ENCODE results near the gene ENTR1.

ENTR1 gene

GRCh38 chr9:136376457-136376856 is 34.0 kb downstream of the ENTR1 start:
- Mint-ChIP-seq H3K9me3 (no peaks in the 10 kb centered on the region), H3K36me3 (ENCODE audit: low read depth) (peaks cover 3% of the 10 kb centered on the region), H3K4me3 (no peak overlapping the region)

GRCh38 chr9:136375096-136375495 is 35.3 kb downstream of the ENTR1 start:
- Mint-ChIP-seq H3K4me3 (no peak overlapping the region), H3K27me3 (ENCODE audit: low read depth) (no peaks in the 10 kb centered on the region), H3K9me3 (no peaks in the 10 kb centered on the region), H3K4me1 (ENCODE audit: low read depth) (no peaks in the 10 kb centered on the region), H3K27ac (no peak overlapping the region), H3K36me3 (ENCODE audit: low read depth) (no peaks in the 10 kb centered on the region)
- no peak for DNase-seq (ENCODE audit: low spot score)

More at GRCh38 chr9:136376457-136376856, 34.0 kb downstream of the ENTR1 start:
- Mint-ChIP-seq H3K27me3 (ENCODE audit: low read depth) (no peaks in the 10 kb centered on the region), H3K4me1 (ENCODE audit: low read depth) (no peaks in the 10 kb centered on the region), H3K27ac (no peak overlapping the region)
- no peak for DNase-seq (ENCODE audit: low spot score)

DNA sequence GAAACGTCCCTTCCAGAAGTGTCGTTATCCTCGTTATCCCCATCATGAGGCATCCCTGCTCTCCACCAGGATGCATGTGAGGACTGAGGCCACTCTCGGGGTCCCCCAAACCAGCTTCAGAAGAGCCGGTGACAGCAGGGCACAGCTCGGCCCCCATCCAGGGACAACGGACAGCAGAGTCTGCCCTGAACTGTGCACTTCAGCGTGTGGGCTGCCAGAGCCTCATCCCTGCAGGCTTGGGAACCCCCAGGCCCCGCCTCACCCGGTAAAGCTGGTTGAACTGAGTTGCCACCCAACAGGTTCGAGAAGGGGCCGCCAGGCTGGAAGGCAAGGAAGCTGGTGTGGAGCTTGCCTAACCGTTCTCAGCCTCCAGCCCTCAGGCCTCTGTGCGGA is 36.2 kb downstream of the ENTR1 start:
- Mint-ChIP-seq H3K27ac (no peak overlapping the region), H3K9me3 (no peaks in the 10 kb centered on the region), H3K4me1 (ENCODE audit: low read depth) (no peaks in the 10 kb centered on the region), H3K27me3 (ENCODE audit: low read depth) (no peaks in the 10 kb centered on the region), H3K4me3 (no peak overlapping the region), H3K36me3 (ENCODE audit: low read depth) (no peaks in the 10 kb centered on the region)
- DNase-seq (ENCODE audit: low spot score) = no peak

- Mint-ChIP-seq H3K36me3 (ENCODE audit: low read depth) (no peaks in the 10 kb centered on the region), H3K27me3 (ENCODE audit: low read depth) (no peaks in the 10 kb centered on the region), H3K4me3 (peak within 1 kb of the TSS; percentile 60), H3K27ac (no peak within 1 kb of the TSS), H3K4me1 (ENCODE audit: low read depth) (no peaks in the 10 kb centered on the region), H3K9me3 (no peaks in the 10 kb centered on the region)
- DNase-seq (ENCODE audit: low spot score) = peak; percentile 22
Measured at GRCh38 chr9:136373300-136374182, 36.9 kb downstream of the ENTR1 start, which contains the start of gene CARD9. TSS of gene CARD9 (minus strand) at chr9:136373669. CDS start at chr9:136372078, 1,591 bp downstream.

DNA sequence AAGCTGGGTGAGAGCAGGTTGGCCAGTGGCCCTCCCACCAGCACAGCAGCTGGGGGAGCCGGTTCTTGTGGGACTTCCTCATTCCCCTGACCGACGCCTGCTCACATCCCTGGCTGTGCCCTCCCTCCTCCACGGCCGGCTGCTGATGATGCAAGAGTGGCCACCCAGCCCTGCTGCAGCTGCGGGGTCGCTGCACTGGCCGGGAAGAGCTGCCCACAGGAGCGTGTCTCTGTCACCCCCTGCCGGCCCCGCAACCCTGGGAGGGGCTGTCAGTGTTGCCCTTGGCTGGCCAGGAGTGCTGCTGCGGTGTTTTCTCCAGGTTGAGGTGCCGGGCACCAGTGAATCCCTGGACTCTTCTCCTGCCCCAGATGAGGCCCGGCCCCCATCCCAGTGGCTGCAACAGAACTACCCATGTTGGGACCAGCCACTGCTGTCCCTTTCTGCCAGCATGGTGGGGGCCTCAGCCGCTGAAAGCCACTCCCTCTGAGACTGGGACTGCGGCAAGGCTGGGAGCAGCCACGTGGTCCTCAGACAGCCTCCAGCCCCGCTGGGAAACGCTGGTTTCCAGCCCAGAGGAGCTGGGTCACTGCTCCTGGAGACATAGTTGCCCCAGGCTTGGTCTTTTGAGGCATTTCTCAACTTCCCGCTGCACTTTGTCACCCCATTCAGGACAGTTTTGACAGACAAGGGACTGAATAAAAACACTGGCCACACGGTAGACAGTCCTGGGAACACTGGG is 37.7 kb downstream of the ENTR1 start:
- no peak for DNase-seq (ENCODE audit: low spot score)
- Mint-ChIP-seq H3K27me3 (ENCODE audit: low read depth) (no peaks in the 10 kb centered on the region), H3K9me3 (no peaks in the 10 kb centered on the region), H3K36me3 (ENCODE audit: low read depth) (no peaks in the 10 kb centered on the region), H3K27ac (no peak overlapping the region), H3K4me3 (peak overlapping the region; percentile 60), H3K4me1 (ENCODE audit: low read depth) (no peaks in the 10 kb centered on the region)

DNA sequence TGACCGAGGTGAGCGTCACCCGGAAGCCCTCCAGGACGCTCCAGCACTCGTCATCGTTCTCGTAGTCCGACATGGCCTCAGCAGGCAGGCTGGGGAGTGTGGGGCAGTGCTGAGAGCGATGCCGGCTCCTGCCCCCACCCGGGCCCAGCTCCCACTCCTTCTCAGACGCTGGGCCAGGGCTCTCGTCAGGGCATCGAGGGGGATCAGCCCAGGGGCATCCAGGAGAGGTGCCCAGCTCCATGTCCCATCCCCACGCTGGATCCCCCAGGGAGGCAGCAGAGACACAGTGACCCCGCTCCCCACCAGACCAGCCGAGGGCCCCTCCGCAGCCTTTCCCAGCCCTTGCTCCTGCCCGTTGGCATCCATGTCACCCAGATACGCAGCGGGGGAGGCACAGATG is 38.4 kb downstream of the ENTR1 start:
- Mint-ChIP-seq H3K36me3 (ENCODE audit: low read depth) (no peaks in the 10 kb centered on the region), H3K4me1 (ENCODE audit: low read depth) (no peaks in the 10 kb centered on the region), H3K9me3 (no peaks in the 10 kb centered on the region), H3K27ac (no peak overlapping the region), H3K27me3 (ENCODE audit: low read depth) (no peaks in the 10 kb centered on the region), H3K4me3 (no peak overlapping the region)
- no peak for DNase-seq (ENCODE audit: low spot score)

- Mint-ChIP-seq H3K36me3 (ENCODE audit: low read depth) (no peaks in the 10 kb centered on the region), H3K4me3 (no peak overlapping the region)
Measured at GRCh38 chr9:136371533-136371880, 38.9 kb downstream of the ENTR1 start.

GRCh38 chr9:136370687-136371532 is 39.5 kb downstream of the ENTR1 start:
- Mint-ChIP-seq H3K36me3 (ENCODE audit: low read depth) (no peaks in the 10 kb centered on the region), H3K27me3 (ENCODE audit: low read depth) (no peaks in the 10 kb centered on the region), H3K4me1 (ENCODE audit: low read depth) (no peaks in the 10 kb centered on the region), H3K4me3 (no peak overlapping the region), H3K27ac (no peak overlapping the region), H3K9me3 (no peaks in the 10 kb centered on the region)
- DNase-seq (ENCODE audit: low spot score) = no peak

More at GRCh38 chr9:136371533-136371880, 38.9 kb downstream of the ENTR1 start:
- no peaks in the 10 kb centered on the region for H3K27me3 Mint-ChIP-seq (ENCODE audit: low read depth)
- H3K4me1 Mint-ChIP-seq (ENCODE audit: low read depth) = no peaks in the 10 kb centered on the region
- no peaks in the 10 kb centered on the region for H3K9me3 Mint-ChIP-seq
- DNase-seq (ENCODE audit: low spot score) = no peak
- H3K27ac Mint-ChIP-seq = no peak overlapping the region

DNA sequence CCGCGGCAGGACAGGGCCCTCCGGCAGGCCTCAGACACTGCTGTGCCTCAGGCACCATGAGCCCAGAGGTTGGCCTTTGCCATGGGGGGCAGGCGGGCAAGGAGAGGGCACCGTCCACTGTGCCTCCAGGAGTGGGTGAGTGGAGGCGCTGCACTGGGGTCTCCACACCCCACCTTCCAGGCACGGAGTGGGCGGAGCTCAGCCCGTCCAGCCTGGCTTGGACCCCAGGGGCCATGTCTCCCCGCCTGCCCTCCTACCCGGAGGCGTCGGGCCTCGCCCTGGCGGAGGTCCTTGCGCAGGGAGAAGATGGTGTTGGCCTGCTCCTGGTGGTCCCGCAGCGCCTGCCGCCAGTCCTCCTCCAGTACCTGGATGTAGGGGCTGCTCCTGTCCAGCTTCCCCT is 40.4 kb downstream of the ENTR1 start:
- no peaks in the 10 kb centered on the region for H3K4me1 Mint-ChIP-seq (ENCODE audit: low read depth)
- no peaks in the 10 kb centered on the region for H3K9me3 Mint-ChIP-seq
- no peaks in the 10 kb centered on the region for H3K36me3 Mint-ChIP-seq (ENCODE audit: low read depth)
- no peaks in the 10 kb centered on the region for H3K27me3 Mint-ChIP-seq (ENCODE audit: low read depth)
- no peak overlapping the region for H3K4me3 Mint-ChIP-seq
- H3K27ac Mint-ChIP-seq = no peak overlapping the region
- DNase-seq (ENCODE audit: low spot score) = no peak

DNA sequence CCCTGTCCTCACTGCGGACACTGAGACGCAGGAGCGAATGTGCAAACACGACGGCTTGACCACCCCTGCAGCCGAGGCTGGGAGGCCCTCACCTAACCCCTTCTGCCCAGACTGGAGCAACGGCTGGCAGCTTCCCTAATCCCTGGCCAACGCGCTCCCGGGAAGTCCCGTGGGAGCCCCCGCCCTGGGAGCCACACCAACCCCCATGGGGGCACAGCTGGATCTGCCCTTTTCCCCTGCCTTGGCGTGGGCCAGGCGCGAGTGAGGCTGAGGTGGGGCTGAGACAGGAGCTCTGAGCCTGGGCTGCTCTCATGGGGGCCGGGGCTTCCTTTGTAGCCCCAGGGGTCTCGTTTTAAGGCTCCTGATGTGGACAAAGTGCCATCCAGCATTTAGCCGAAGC is 42.2 kb downstream of the ENTR1 start:
- DNase-seq (ENCODE audit: low spot score) = no peak
- Mint-ChIP-seq H3K9me3 (no peaks in the 10 kb centered on the region), H3K4me1 (ENCODE audit: low read depth) (no peaks in the 10 kb centered on the region), H3K27me3 (ENCODE audit: low read depth) (no peaks in the 10 kb centered on the region), H3K36me3 (ENCODE audit: low read depth) (no peaks in the 10 kb centered on the region), H3K27ac (no peak overlapping the region), H3K4me3 (no peak overlapping the region)

- Mint-ChIP-seq H3K4me1 (ENCODE audit: low read depth) (peaks cover 4% of the 10 kb centered on the region), H3K9me3 (no peaks in the 10 kb centered on the region), H3K27me3 (ENCODE audit: low read depth) (no peaks in the 10 kb centered on the region), H3K27ac (no peak overlapping the region), H3K4me3 (no peak overlapping the region), H3K36me3 (ENCODE audit: low read depth) (no peaks in the 10 kb centered on the region)
- DNase-seq (ENCODE audit: low spot score) = no peak
Measured at GRCh38 chr9:136367296-136368145, 42.9 kb downstream of the ENTR1 start.

DNA sequence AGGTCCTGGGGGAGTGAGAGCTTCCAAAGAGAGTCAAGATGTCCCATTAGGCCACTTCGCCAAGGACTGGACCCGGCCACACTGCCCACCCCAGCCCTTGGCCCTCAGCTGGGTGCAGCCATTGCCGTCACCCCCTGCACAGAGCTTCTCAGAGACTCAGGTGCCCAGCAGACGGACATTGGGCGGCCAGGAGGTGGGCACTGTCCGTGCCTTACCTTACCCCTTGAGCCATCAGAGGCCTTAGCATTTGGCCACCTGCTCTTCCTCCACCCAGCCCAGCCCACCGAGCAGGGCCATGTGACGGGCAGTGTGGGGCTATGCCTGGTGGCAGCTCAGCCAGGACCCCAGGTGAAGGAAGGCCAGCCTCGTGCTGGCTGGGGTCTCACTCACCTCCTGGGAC is 43.6 kb downstream of the ENTR1 start:
- H3K4me3 Mint-ChIP-seq = no peak overlapping the region
- H3K4me1 Mint-ChIP-seq (ENCODE audit: low read depth) = peaks cover 5% of the 10 kb centered on the region
- H3K36me3 Mint-ChIP-seq (ENCODE audit: low read depth) = no peaks in the 10 kb centered on the region
- no peaks in the 10 kb centered on the region for H3K9me3 Mint-ChIP-seq
- no peaks in the 10 kb centered on the region for H3K27me3 Mint-ChIP-seq (ENCODE audit: low read depth)
- no peak for DNase-seq (ENCODE audit: low spot score)
- H3K27ac Mint-ChIP-seq = no peak overlapping the region

- Mint-ChIP-seq H3K4me1 (ENCODE audit: low read depth) (peaks cover 5% of the 10 kb centered on the region), H3K27me3 (ENCODE audit: low read depth) (no peaks in the 10 kb centered on the region), H3K4me3 (no peak overlapping the region), H3K27ac (peak overlapping the region; percentile 36), H3K36me3 (ENCODE audit: low read depth) (no peaks in the 10 kb centered on the region), H3K9me3 (no peaks in the 10 kb centered on the region)
- DNase-seq (ENCODE audit: low spot score) = no peak
Measured at GRCh38 chr9:136365775-136366222, 44.6 kb downstream of the ENTR1 start.

Data from T-helper 2 cell treated with Interferon-gamma antibody and Interleukin-4, amounts not matched to agents 5 μg/mL and 100 μg/mL, for 36 hours (primary cell).